Measurements from ENCODE around the gene CNTN1.

Gene CNTN1

GRCh38 chr12:40971911-40972310 is 279.7 kb downstream of the CNTN1 start:
- Histone ChIP-seq H3K23ac (ENCODE audit: low read depth, low read length, poor library complexity) (no peak overlapping the region), H2AK5ac (ENCODE audit: low read depth, low read length) (no peak overlapping the region), H2BK5ac (ENCODE audit: low read length) (no peak overlapping the region), H3K4me1 (ENCODE audit: control insufficient read depth in 2 of 2, insufficient read depth in 1 of 2, low read depth in 1 of 2, low read length in 2 of 2) (peaks cover 0 to 5% of the 10 kb centered on the region in 2 donors), H2AFZ (ENCODE audit: low read length) (no peak overlapping the region), H4K8ac (ENCODE audit: low read depth, low read length) (no peak overlapping the region), H3K27ac (replicated peaks; ENCODE audit: low read length) (no peak overlapping the region), H3K9ac (ENCODE audit: low read depth, low read length, poor library complexity) (no peak overlapping the region), H3K14ac (ENCODE audit: low read length) (no peak overlapping the region), H4K91ac (ENCODE audit: low read depth, low read length, poor library complexity) (no peak overlapping the region), H2BK15ac (ENCODE audit: low read length) (no peak overlapping the region), H2BK120ac (ENCODE audit: low read depth, low read length) (no peak overlapping the region), H3K79me1 (ENCODE audit: low read depth, low read length) (no peaks in the 10 kb centered on the region), H3K27me3 (ENCODE audit: control insufficient read depth in 3 of 3, insufficient read depth in 3 of 3, low read depth in 1 of 3, low read length in 3 of 3) (no peaks in the 10 kb centered on the region), H3K9me3 (replicated peaks in 1 of 2; ENCODE audit: control insufficient read depth in 2 of 2, insufficient read depth in 1 of 2, low read depth in 1 of 2, low read length in 2 of 2) (no peaks in the 10 kb centered on the region), H3K4ac (ENCODE audit: low read length) (no peak overlapping the region), H2BK12ac (ENCODE audit: low read length) (no peak overlapping the region), H3K4me2 (ENCODE audit: insufficient read depth, low read length, poor library complexity, severe bottlenecking) (no peak overlapping the region), H3K4me3 (ENCODE audit: low read length in 2 of 2) (no peak overlapping the region), H3K36me3 (replicated peaks in 1 of 2; ENCODE audit: control insufficient read depth in 2 of 2, insufficient read depth in 2 of 2, low read length in 2 of 2) (no peaks in the 10 kb centered on the region), H3K18ac (ENCODE audit: low read length) (no peak overlapping the region)
- no CpG with 5 or more reads among the region's 2 CpGs for WGBS, 2 donors (ENCODE audit: extremely low coverage in 2 of 2, insufficient read length in 2 of 2, insufficient replicate concordance in 1 of 2)
- DNase-seq (ENCODE audit: low spot score) = no peak

GRCh38 chr12:40976546-40976945 is 284.3 kb downstream of the CNTN1 start:
- Histone ChIP-seq H3K4me1 (ENCODE audit: control insufficient read depth in 2 of 2, insufficient read depth in 1 of 2, low read depth in 1 of 2, low read length in 2 of 2) (peaks cover 0 to 5% of the 10 kb centered on the region in 2 donors), H3K4me3 (ENCODE audit: low read length in 2 of 2) (no peak overlapping the region), H3K14ac (ENCODE audit: low read length) (no peak overlapping the region), H3K9me3 (replicated peaks in 1 of 2; ENCODE audit: control insufficient read depth in 2 of 2, insufficient read depth in 1 of 2, low read depth in 1 of 2, low read length in 2 of 2) (no peaks in the 10 kb centered on the region), H3K18ac (ENCODE audit: low read length) (no peak overlapping the region), H4K91ac (ENCODE audit: low read depth, low read length, poor library complexity) (no peak overlapping the region), H3K36me3 (replicated peaks in 1 of 2; ENCODE audit: control insufficient read depth in 2 of 2, insufficient read depth in 2 of 2, low read length in 2 of 2) (no peaks in the 10 kb centered on the region), H2AFZ (ENCODE audit: low read length) (peak overlapping the region; percentile 29), H2BK120ac (ENCODE audit: low read depth, low read length) (no peak overlapping the region), H3K4me2 (ENCODE audit: insufficient read depth, low read length, poor library complexity, severe bottlenecking) (no peak overlapping the region), H4K8ac (ENCODE audit: low read depth, low read length) (no peak overlapping the region), H3K23ac (ENCODE audit: low read depth, low read length, poor library complexity) (no peak overlapping the region), H3K79me1 (ENCODE audit: low read depth, low read length) (no peaks in the 10 kb centered on the region), H3K9ac (ENCODE audit: low read depth, low read length, poor library complexity) (no peak overlapping the region), H2BK15ac (ENCODE audit: low read length) (no peak overlapping the region), H2BK5ac (ENCODE audit: low read length) (no peak overlapping the region), H3K4ac (ENCODE audit: low read length) (no peak overlapping the region), H3K27me3 (ENCODE audit: control insufficient read depth in 3 of 3, insufficient read depth in 3 of 3, low read depth in 1 of 3, low read length in 3 of 3) (no peaks in the 10 kb centered on the region), H2BK12ac (ENCODE audit: low read length) (no peak overlapping the region), H2AK5ac (ENCODE audit: low read depth, low read length) (no peak overlapping the region), H3K27ac (replicated peaks; ENCODE audit: low read length) (no peak overlapping the region)
- no peak for DNase-seq (ENCODE audit: low spot score)
- no CpG with 5 or more reads among the region's 4 CpGs for WGBS, 2 donors (ENCODE audit: extremely low coverage in 2 of 2, insufficient read length in 2 of 2, insufficient replicate concordance in 1 of 2)

GRCh38 chr12:40980427-40980961 is 288.3 kb downstream of the CNTN1 start:
- Histone ChIP-seq H3K18ac (ENCODE audit: low read length) (no peak overlapping the region), H4K8ac (ENCODE audit: low read depth, low read length) (no peak overlapping the region), H3K36me3 (replicated peaks in 1 of 2; ENCODE audit: control insufficient read depth in 2 of 2, insufficient read depth in 2 of 2, low read length in 2 of 2) (no peaks in the 10 kb centered on the region), H3K14ac (ENCODE audit: low read length) (no peak overlapping the region), H2AFZ (ENCODE audit: low read length) (no peak overlapping the region), H3K9me3 (replicated peaks in 1 of 2; ENCODE audit: control insufficient read depth in 2 of 2, insufficient read depth in 1 of 2, low read depth in 1 of 2, low read length in 2 of 2) (no peaks in the 10 kb centered on the region), H3K9ac (ENCODE audit: low read depth, low read length, poor library complexity) (no peak overlapping the region), H2AK5ac (ENCODE audit: low read depth, low read length) (no peak overlapping the region), H3K4me2 (ENCODE audit: insufficient read depth, low read length, poor library complexity, severe bottlenecking) (no peak overlapping the region), H2BK5ac (ENCODE audit: low read length) (no peak overlapping the region), H3K4ac (ENCODE audit: low read length) (no peak overlapping the region), H2BK15ac (ENCODE audit: low read length) (no peak overlapping the region), H3K23ac (ENCODE audit: low read depth, low read length, poor library complexity) (no peak overlapping the region), H3K4me1 (ENCODE audit: control insufficient read depth in 2 of 2, insufficient read depth in 1 of 2, low read depth in 1 of 2, low read length in 2 of 2) (peaks cover 0 to 5% of the 10 kb centered on the region in 2 donors), H3K79me1 (ENCODE audit: low read depth, low read length) (no peaks in the 10 kb centered on the region), H3K27me3 (ENCODE audit: control insufficient read depth in 3 of 3, insufficient read depth in 3 of 3, low read depth in 1 of 3, low read length in 3 of 3) (no peaks in the 10 kb centered on the region), H3K27ac (replicated peaks; ENCODE audit: low read length) (no peak overlapping the region), H3K4me3 (ENCODE audit: low read length in 2 of 2) (no peak overlapping the region), H2BK120ac (ENCODE audit: low read depth, low read length) (no peak overlapping the region), H2BK12ac (ENCODE audit: low read length) (no peak overlapping the region), H4K91ac (ENCODE audit: low read depth, low read length, poor library complexity) (no peak overlapping the region)
- no peak for DNase-seq (ENCODE audit: low spot score)

GRCh38 chr12:40986001-40986400 is 293.8 kb downstream of the CNTN1 start:
- Histone ChIP-seq H3K18ac (ENCODE audit: low read length) (no peak overlapping the region), H3K4me3 (ENCODE audit: low read length in 2 of 2) (no peak overlapping the region), H4K8ac (ENCODE audit: low read depth, low read length) (no peak overlapping the region), H3K79me1 (ENCODE audit: low read depth, low read length) (no peaks in the 10 kb centered on the region), H2BK15ac (ENCODE audit: low read length) (no peak overlapping the region), H3K27me3 (ENCODE audit: control insufficient read depth in 3 of 3, insufficient read depth in 3 of 3, low read depth in 1 of 3, low read length in 3 of 3) (no peaks in the 10 kb centered on the region), H2BK12ac (ENCODE audit: low read length) (no peak overlapping the region), H3K9ac (ENCODE audit: low read depth, low read length, poor library complexity) (no peak overlapping the region), H2AK5ac (ENCODE audit: low read depth, low read length) (no peak overlapping the region), H2BK5ac (ENCODE audit: low read length) (no peak overlapping the region), H3K4ac (ENCODE audit: low read length) (no peak overlapping the region), H3K23ac (ENCODE audit: low read depth, low read length, poor library complexity) (no peak overlapping the region), H3K4me1 (ENCODE audit: control insufficient read depth in 2 of 2, insufficient read depth in 1 of 2, low read depth in 1 of 2, low read length in 2 of 2) (no peaks in the 10 kb centered on the region), H3K27ac (replicated peaks; ENCODE audit: low read length) (no peak overlapping the region), H3K4me2 (ENCODE audit: insufficient read depth, low read length, poor library complexity, severe bottlenecking) (no peak overlapping the region), H2AFZ (ENCODE audit: low read length) (no peak overlapping the region), H3K14ac (ENCODE audit: low read length) (no peak overlapping the region), H3K9me3 (replicated peaks in 1 of 2; ENCODE audit: control insufficient read depth in 2 of 2, insufficient read depth in 1 of 2, low read depth in 1 of 2, low read length in 2 of 2) (no peaks in the 10 kb centered on the region), H3K36me3 (replicated peaks in 1 of 2; ENCODE audit: control insufficient read depth in 2 of 2, insufficient read depth in 2 of 2, low read length in 2 of 2) (no peaks in the 10 kb centered on the region), H4K91ac (ENCODE audit: low read depth, low read length, poor library complexity) (no peak overlapping the region), H2BK120ac (ENCODE audit: low read depth, low read length) (no peak overlapping the region)
- DNase-seq (ENCODE audit: low spot score) = no peak

All from neuronal stem cell (in vitro differentiated cells).